ENCODE measurements around the gene CLK2.

CLK2 gene

GRCh38 chr1:155273343-155274245 is at the start of gene CLK2:
Gene CLK2 (minus strand): TSS chr1:155273504. CDS start chr1:155270977, 2,527 bp downstream.
- TF ChIP-seq CTCF (IDR thresholded peaks at IDR 0.05; ENCODE audit: borderline replicate concordance, insufficient read depth, low read depth, low read length), result no peak
- H3K4me3 ChIP-seq (ENCODE audit: low read depth, low read length), result peak within 1 kb of the TSS; percentile 87

GRCh38 chr1:155322571-155322952 is 49.3 kb upstream of the CLK2 start:
- H3K4me3 ChIP-seq (ENCODE audit: low read depth, low read length), result peak overlapping the region; percentile 30
- TF ChIP-seq CTCF (IDR thresholded peaks at IDR 0.05; ENCODE audit: borderline replicate concordance, insufficient read depth, low read depth, low read length), result no peak

- no peak for TF ChIP-seq CTCF (IDR thresholded peaks at IDR 0.05; ENCODE audit: borderline replicate concordance, insufficient read depth, low read depth, low read length)
- H3K4me3 ChIP-seq (ENCODE audit: low read depth, low read length), result no peak overlapping the region
Measured at GRCh38 chr1:155321639-155322503, 48.6 kb upstream of the CLK2 start.

- H3K4me3 ChIP-seq (ENCODE audit: low read depth, low read length), result no peak within 1 kb of the TSS
- TF ChIP-seq CTCF (IDR thresholded peaks at IDR 0.05; ENCODE audit: borderline replicate concordance, insufficient read depth, low read depth, low read length), result no peak
Measured at GRCh38 chr1:155320661-155321617, 47.6 kb upstream of the CLK2 start, which contains the start of gene RUSC1. Gene RUSC1 (plus strand): TSS chr1:155320894. CDS start chr1:155321774, 880 bp downstream.

- no peak for TF ChIP-seq CTCF (IDR thresholded peaks at IDR 0.05; ENCODE audit: borderline replicate concordance, insufficient read depth, low read depth, low read length)
- no peak overlapping the region for H3K4me3 ChIP-seq (ENCODE audit: low read depth, low read length)
Measured at GRCh38 chr1:155320252-155320651, 46.9 kb upstream of the CLK2 start.

GRCh38 chr1:155319536-155319935 is 46.2 kb upstream of the CLK2 start:
- TF ChIP-seq CTCF (IDR thresholded peaks at IDR 0.05; ENCODE audit: borderline replicate concordance, insufficient read depth, low read depth, low read length), result no peak

More at GRCh38 chr1:155319536-155319935, 46.2 kb upstream of the CLK2 start:
- H3K4me3 ChIP-seq (ENCODE audit: low read depth, low read length), result no peak overlapping the region

Measured in GM12875 (cell line).